Measurements from ENCODE around the gene SLC4A2.

SLC4A2 gene

GRCh38 chr7:151079199-151079910, 20.0 kb downstream of the SLC4A2 start:
- no peak for DNase-seq (ENCODE audit: low read depth, low spot score)
- no peak for TF ChIP-seq CTCF (IDR thresholded peaks at IDR 0.05; ENCODE audit: insufficient read depth, low read length, missing control alignments)
- ChIA-PET POLR2A (no interaction called here), CTCF (interaction anchor here (1.6 to 1.8 kb wide), 2 partner anchors 28 to 32 kb away, joined by 3 to 12 read pairs; no protein-coding TSS in a partner anchor)
- peak overlapping the region; percentile 87 for H3K4me3 ChIP-seq (ENCODE audit: low read depth, low read length)

GRCh38 chr7:151080067-151080521, 20.7 kb downstream of the SLC4A2 start:
- ChIA-PET CTCF (interaction anchor here (0.9 to 19.2 kb wide), 4 partner anchors 11 to 30 kb away, joined by 3 to 347 read pairs (median 4); no protein-coding TSS in a partner anchor), POLR2A (interaction anchor here (0.5 to 1.6 kb wide), 9 partner anchors 17 to 111 kb away, joined by 3 to 7 read pairs (median 3); partner anchors contain the start of gene ABCB8)
- DNase-seq (ENCODE audit: low read depth, low spot score), result no peak
- peak overlapping the region; percentile 87 for H3K4me3 ChIP-seq (ENCODE audit: low read depth, low read length)
- no peak for TF ChIP-seq CTCF (IDR thresholded peaks at IDR 0.05; ENCODE audit: insufficient read depth, low read length, missing control alignments)

- CTCF ChIA-PET, result interaction anchor here (0.9 to 19.2 kb wide), 4 partner anchors 10 to 29 kb away, joined by 3 to 347 read pairs (median 4); no protein-coding TSS in a partner anchor
- TF ChIP-seq CTCF (IDR thresholded peaks at IDR 0.05; ENCODE audit: insufficient read depth, low read length, missing control alignments), result no peak
- POLR2A ChIA-PET, result interaction anchor here (0.5 to 1.6 kb wide), 14 partner anchors 12 to 112 kb away, joined by 3 to 8 read pairs (median 3); partner anchors contain the start of gene ABCB8
- H3K4me3 ChIP-seq (ENCODE audit: low read depth, low read length), result peak within 1 kb of the TSS; percentile 87
- peak; percentile 31 for DNase-seq (ENCODE audit: low read depth, low spot score)
These were observed 21.3 kb downstream of the SLC4A2 start, which contains the start of gene FASTK for GRCh38 chr7:151080522-151081169. Gene FASTK (minus strand): TSS chr7:151080809. CDS start chr7:151080766, 43 bp downstream.

- POLR2A ChIA-PET, result interaction anchor here (0.5 to 1.6 kb wide), 12 partner anchors 13 to 93 kb away, joined by 3 to 8 read pairs (median 3); partner anchors contain the start of gene ABCB8
- no peak for DNase-seq (ENCODE audit: low read depth, low spot score)
- CTCF ChIA-PET, result interaction anchor here (1.0 to 19.2 kb wide), 3 partner anchors 14 to 28 kb away, joined by 3 to 347 read pairs (median 4); no protein-coding TSS in a partner anchor
- peak overlapping the region; percentile 71 for H3K4me3 ChIP-seq (ENCODE audit: low read depth, low read length)
- no peak for TF ChIP-seq CTCF (IDR thresholded peaks at IDR 0.05; ENCODE audit: insufficient read depth, low read length, missing control alignments)
These were observed 22.0 kb downstream of the SLC4A2 start for GRCh38 chr7:151081170-151082101.

- ChIA-PET CTCF (interaction anchor here (1.3 to 19.2 kb wide), 2 partner anchors 20 to 27 kb away, joined by 3 to 347 read pairs; no protein-coding TSS in a partner anchor), POLR2A (no interaction called here)
- no peak for TF ChIP-seq CTCF (IDR thresholded peaks at IDR 0.05; ENCODE audit: insufficient read depth, low read length, missing control alignments)
- no peak for DNase-seq (ENCODE audit: low read depth, low spot score)
- peak overlapping the region; percentile 71 for H3K4me3 ChIP-seq (ENCODE audit: low read depth, low read length)
These were observed 23.0 kb downstream of the SLC4A2 start for GRCh38 chr7:151082141-151083070.
